ENCODE results near the gene DNAJC17.

Gene DNAJC17

GRCh38 chr15:40799523-40799922 is 7.8 kb downstream of the DNAJC17 start:
- Histone ChIP-seq H3K27me3 (ENCODE audit: control insufficient read depth, insufficient read depth, low read length) (no peaks in the 10 kb centered on the region), H3K4me3 (ENCODE audit: low read depth, low read length) (no peak overlapping the region), H3K79me2 (peaks cover 28% of the 10 kb centered on the region), H3K9me3 (ENCODE audit: control insufficient read depth, low read length) (no peaks in the 10 kb centered on the region), H3K27ac (no peak overlapping the region), H3K36me3 (ENCODE audit: control insufficient read depth, insufficient read depth, low read length) (no peaks in the 10 kb centered on the region), H3K4me1 (peaks cover 10% of the 10 kb centered on the region), H3K4me2 (ENCODE audit: low read length) (no peak overlapping the region), H3K9ac (no peak overlapping the region), H2AFZ (no peak overlapping the region)
- TF ChIP-seq CTCF (IDR thresholded peaks at IDR 0.05): no peak

- no peak overlapping the region for H3K27ac ChIP-seq
- no peaks in the 10 kb centered on the region for H3K36me3 ChIP-seq (ENCODE audit: control insufficient read depth, insufficient read depth, low read length)
- no peak overlapping the region for H3K4me2 ChIP-seq (ENCODE audit: low read length)
- no peaks in the 10 kb centered on the region for H3K27me3 ChIP-seq (ENCODE audit: control insufficient read depth, insufficient read depth, low read length)
- no peak overlapping the region for H3K4me3 ChIP-seq (ENCODE audit: low read depth, low read length)
- H2AFZ ChIP-seq: no peak overlapping the region
- no peaks in the 10 kb centered on the region for H3K9me3 ChIP-seq (ENCODE audit: control insufficient read depth, low read length)
- H3K9ac ChIP-seq: no peak overlapping the region
- H3K4me1 ChIP-seq: peaks cover 3% of the 10 kb centered on the region
- H3K79me2 ChIP-seq: peaks cover 39% of the 10 kb centered on the region
- TF ChIP-seq CTCF (IDR thresholded peaks at IDR 0.05): no peak
Measured at GRCh38 chr15:40796512-40796911, 10.8 kb downstream of the DNAJC17 start.

GRCh38 chr15:40796041-40796440 is 11.2 kb downstream of the DNAJC17 start:
- H3K79me2 ChIP-seq: peaks cover 39% of the 10 kb centered on the region
- H3K4me2 ChIP-seq (ENCODE audit: low read length): no peak overlapping the region
- no peak overlapping the region for H3K27ac ChIP-seq
- peaks cover 3% of the 10 kb centered on the region for H3K4me1 ChIP-seq
- H2AFZ ChIP-seq: no peak overlapping the region
- no peaks in the 10 kb centered on the region for H3K36me3 ChIP-seq (ENCODE audit: control insufficient read depth, insufficient read depth, low read length)
- H3K9me3 ChIP-seq (ENCODE audit: control insufficient read depth, low read length): no peaks in the 10 kb centered on the region
- no peaks in the 10 kb centered on the region for H3K27me3 ChIP-seq (ENCODE audit: control insufficient read depth, insufficient read depth, low read length)
- no peak for TF ChIP-seq CTCF (IDR thresholded peaks at IDR 0.05)
- H3K9ac ChIP-seq: no peak overlapping the region
- H3K4me3 ChIP-seq (ENCODE audit: low read depth, low read length): no peak overlapping the region

GRCh38 chr15:40793216-40793989 is 13.9 kb downstream of the DNAJC17 start:
- no peak overlapping the region for H3K27ac ChIP-seq
- H2AFZ ChIP-seq: no peak overlapping the region
- no peaks in the 10 kb centered on the region for H3K9me3 ChIP-seq (ENCODE audit: control insufficient read depth, low read length)
- peaks cover 29% of the 10 kb centered on the region for H3K79me2 ChIP-seq
- H3K4me1 ChIP-seq: peaks cover 3% of the 10 kb centered on the region
- H3K9ac ChIP-seq: no peak overlapping the region
- H3K4me3 ChIP-seq (ENCODE audit: low read depth, low read length): no peak overlapping the region
- TF ChIP-seq CTCF (IDR thresholded peaks at IDR 0.05): no peak
- H3K4me2 ChIP-seq (ENCODE audit: low read length): no peak overlapping the region
- H3K36me3 ChIP-seq (ENCODE audit: control insufficient read depth, insufficient read depth, low read length): no peaks in the 10 kb centered on the region
- no peaks in the 10 kb centered on the region for H3K27me3 ChIP-seq (ENCODE audit: control insufficient read depth, insufficient read depth, low read length)

- TF ChIP-seq CTCF (IDR thresholded peaks at IDR 0.05): no peak
- H3K27ac ChIP-seq: no peak overlapping the region
Measured at GRCh38 chr15:40792394-40792793, 14.9 kb downstream of the DNAJC17 start.

More at GRCh38 chr15:40792394-40792793, 14.9 kb downstream of the DNAJC17 start:
- no peak overlapping the region for H3K4me3 ChIP-seq (ENCODE audit: low read depth, low read length)
- H2AFZ ChIP-seq: no peak overlapping the region
- no peaks in the 10 kb centered on the region for H3K27me3 ChIP-seq (ENCODE audit: control insufficient read depth, insufficient read depth, low read length)
- no peaks in the 10 kb centered on the region for H3K36me3 ChIP-seq (ENCODE audit: control insufficient read depth, insufficient read depth, low read length)
- no peaks in the 10 kb centered on the region for H3K9me3 ChIP-seq (ENCODE audit: control insufficient read depth, low read length)
- no peak overlapping the region for H3K4me2 ChIP-seq (ENCODE audit: low read length)
- H3K4me1 ChIP-seq: peaks cover 7% of the 10 kb centered on the region
- peaks cover 23% of the 10 kb centered on the region for H3K79me2 ChIP-seq
- H3K9ac ChIP-seq: no peak overlapping the region

All from parathyroid adenoma (tissue), 2 donors.